Measurements from ENCODE around the gene ZFHX3. TPM values are rescaled to one million over a fixed set of nuclear protein-coding genes. Genes with fewer than 3 reads are reported as not detected.

ZFHX3 gene, protein sequence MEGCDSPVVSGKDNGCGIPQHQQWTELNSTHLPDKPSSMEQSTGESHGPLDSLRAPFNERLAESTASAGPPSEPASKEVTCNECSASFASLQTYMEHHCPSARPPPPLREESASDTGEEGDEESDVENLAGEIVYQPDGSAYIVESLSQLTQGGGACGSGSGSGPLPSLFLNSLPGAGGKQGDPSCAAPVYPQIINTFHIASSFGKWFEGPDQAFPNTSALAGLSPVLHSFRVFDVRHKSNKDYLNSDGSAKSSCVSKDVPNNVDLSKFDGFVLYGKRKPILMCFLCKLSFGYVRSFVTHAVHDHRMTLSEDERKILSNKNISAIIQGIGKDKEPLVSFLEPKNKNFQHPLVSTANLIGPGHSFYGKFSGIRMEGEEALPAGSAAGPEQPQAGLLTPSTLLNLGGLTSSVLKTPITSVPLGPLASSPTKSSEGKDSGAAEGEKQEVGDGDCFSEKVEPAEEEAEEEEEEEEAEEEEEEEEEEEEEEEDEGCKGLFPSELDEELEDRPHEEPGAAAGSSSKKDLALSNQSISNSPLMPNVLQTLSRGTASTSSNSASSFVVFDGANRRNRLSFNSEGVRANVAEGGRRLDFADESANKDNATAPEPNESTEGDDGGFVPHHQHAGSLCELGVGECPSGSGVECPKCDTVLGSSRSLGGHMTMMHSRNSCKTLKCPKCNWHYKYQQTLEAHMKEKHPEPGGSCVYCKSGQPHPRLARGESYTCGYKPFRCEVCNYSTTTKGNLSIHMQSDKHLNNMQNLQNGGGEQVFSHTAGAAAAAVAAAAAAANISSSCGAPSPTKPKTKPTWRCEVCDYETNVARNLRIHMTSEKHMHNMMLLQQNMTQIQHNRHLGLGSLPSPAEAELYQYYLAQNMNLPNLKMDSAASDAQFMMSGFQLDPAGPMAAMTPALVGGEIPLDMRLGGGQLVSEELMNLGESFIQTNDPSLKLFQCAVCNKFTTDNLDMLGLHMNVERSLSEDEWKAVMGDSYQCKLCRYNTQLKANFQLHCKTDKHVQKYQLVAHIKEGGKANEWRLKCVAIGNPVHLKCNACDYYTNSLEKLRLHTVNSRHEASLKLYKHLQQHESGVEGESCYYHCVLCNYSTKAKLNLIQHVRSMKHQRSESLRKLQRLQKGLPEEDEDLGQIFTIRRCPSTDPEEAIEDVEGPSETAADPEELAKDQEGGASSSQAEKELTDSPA (N-terminal part only)
- total RNA-seq, result 5.5 and 8.7 TPM in 2 replicates

DNA sequence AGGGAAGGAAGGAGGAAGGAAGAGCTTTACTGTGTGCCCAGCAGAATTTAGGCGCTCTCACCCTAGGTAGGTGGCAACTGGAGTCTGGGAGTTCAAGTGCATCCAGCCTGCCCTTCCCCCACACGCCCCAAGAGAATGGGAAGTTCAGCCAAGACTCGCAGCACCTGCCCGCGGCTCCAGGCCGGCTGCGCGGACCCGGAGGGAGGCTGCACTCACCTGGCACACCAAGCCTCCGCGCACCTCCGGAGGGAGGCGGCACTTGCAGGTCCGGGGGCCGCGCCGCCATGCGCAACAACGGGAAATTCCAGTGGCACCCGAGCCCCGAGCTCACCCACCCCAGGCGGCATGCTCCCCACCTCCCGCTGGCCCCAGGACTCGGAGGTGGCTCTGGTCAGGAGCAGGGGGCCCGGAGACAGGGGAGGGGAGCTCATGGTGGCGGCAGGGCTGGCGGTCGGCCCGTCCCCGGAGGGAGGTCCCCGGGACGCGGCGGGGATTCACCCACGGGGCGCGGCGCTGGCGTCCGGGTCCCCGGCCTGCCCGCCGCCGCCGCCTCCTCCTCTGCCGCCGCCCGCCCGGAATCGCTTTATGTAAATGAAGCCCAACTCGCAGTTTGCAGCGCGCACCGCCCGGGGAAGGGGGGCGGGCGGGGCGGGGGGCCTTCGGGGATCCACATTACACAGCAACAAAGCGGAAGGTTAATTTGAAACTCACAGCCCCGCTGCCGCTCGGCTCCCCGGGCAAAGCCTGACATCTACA, at the start of gene ZFHX3:
ZFHX3 (minus strand) TSS at position 593 of the 756 bp plus-strand sequence. CDS start 87,983 bp downstream, outside the sequence.

